LNCaP clone FGC (cell line): ENCODE measurements around the gene NEDD8.
A peak's percentile ranks its signal among the peaks of the same experiment; 100 is the strongest.
"Not testable (repeated sequence)": the region's sequence is repeated elsewhere in the genome, so short reads cannot be mapped to it uniquely, and the experiment has no call there.

Source experiments
- DNase-seq: peaks from one replicate; pipeline ENCODE4 v3.0.0-alpha.2; 2011; ENCODE audit warnings: low read depth
- H3K4me3 ChIP-seq: 2 replicates; pipeline ENCODE4 v1.5.1; 2011; ENCODE audit warnings: mild to moderate bottlenecking, low read depth, low read length, control low read depth
- CTCF ChIP-seq: IDR thresholded peaks from 2 replicates; pipeline ENCODE4 v1.5.1; 2012; ENCODE audit warnings: mild to moderate bottlenecking; ENCODE audit not compliant: control insufficient read depth, insufficient read depth; ENCODE audit errors: extremely low read depth

Gene NEDD8

GRCh38 chr14:24219521-24219920 is 12.6 kb downstream of the NEDD8 start:
- DNase-seq: no peak
- H3K4me3 ChIP-seq: no peak overlapping the region
- TF ChIP-seq CTCF: no peak

GRCh38 chr14:24219080-24219479 is 13.1 kb downstream of the NEDD8 start:
- no peak for TF ChIP-seq CTCF
- no peak for DNase-seq
- no peak overlapping the region for H3K4me3 ChIP-seq

- not testable (repeated sequence) for H3K4me3 ChIP-seq, DNase-seq
Observed at GRCh38 chr14:24216876-24217275, 15.3 kb downstream of the NEDD8 start.

- TF ChIP-seq CTCF: no peak
- H3K4me3 ChIP-seq: peak overlapping the region; percentile 93
- no peak for DNase-seq
Observed at GRCh38 chr14:24216345-24216699, 15.8 kb downstream of the NEDD8 start.

- TF ChIP-seq CTCF: peak; percentile 95
- peak within 1 kb of the TSS; percentile 93 for H3K4me3 ChIP-seq
Observed at GRCh38 chr14:24215495-24216344, 16.4 kb downstream of the NEDD8 start, which contains the start of gene MDP1. Gene MDP1 (minus strand): TSS chr14:24216066. CDS start chr14:24215955, 111 bp downstream.

GRCh38 chr14:24213866-24214662 is 18.1 kb downstream of the NEDD8 start:
- no peak for TF ChIP-seq CTCF
- no peak for DNase-seq
- peak overlapping the region; percentile 64 for H3K4me3 ChIP-seq

More at GRCh38 chr14:24215495-24216344, 16.4 kb downstream of the NEDD8 start, which contains the start of gene MDP1:
- peak; percentile 56 for DNase-seq
